ENCODE data around the gene TYMP. TPM values are rescaled to one million over a fixed set of nuclear protein-coding genes. Genes with fewer than 3 reads are reported as not detected.

The TYMP gene
- total and polyA plus RNA-seq, 2 of the 4 experiments (the other 2 are of a cell fraction): 0.18 to 0.74 TPM

DNA sequence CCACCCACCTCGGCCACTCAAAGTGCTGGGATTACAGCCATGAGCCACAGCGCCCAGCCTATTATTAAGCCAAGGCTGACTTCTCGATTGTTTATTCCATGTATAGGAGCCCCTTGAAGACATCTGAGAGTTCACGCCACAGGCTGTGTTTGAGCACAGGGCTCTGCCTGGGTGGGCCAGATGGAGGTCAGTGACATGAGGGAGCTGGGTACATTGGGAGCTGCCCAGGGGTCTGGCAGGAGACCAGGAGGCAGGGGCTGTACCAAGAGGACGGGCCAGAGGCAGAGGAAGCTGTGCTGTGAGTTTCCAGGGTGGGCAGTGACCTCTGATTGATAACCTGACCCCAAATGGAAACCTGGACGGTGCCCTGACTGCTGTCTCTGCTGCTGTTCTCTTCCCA lies 27.7 kb downstream of the TYMP start:
- ATAC-seq (ENCODE audit: low read depth) (no peak), DNase-seq (no peak)
- Histone ChIP-seq H2AFZ (replicated peaks; ENCODE audit: low read length, poor library complexity) (no peak overlapping the region), H2AK9ac (replicated peaks; ENCODE audit: low read depth, low read length, poor library complexity) (no peak overlapping the region), H3K4ac (ENCODE audit: low read depth, low read length) (no peak overlapping the region), H2BK120ac (ENCODE audit: low read depth, low read length) (no peak overlapping the region), H3K79me1 (ENCODE audit: low read depth in 1 of 2, low read length in 2 of 2) (peaks cover 0 to 26% of the 10 kb centered on the region in 2 experiments; a peak in 3 of 4 replicates), H3K27ac (ENCODE audit: insufficient read depth, low read length) (no peak overlapping the region), H2AK5ac (ENCODE audit: low read depth, low read length) (no peak overlapping the region), H3K9me3 (ENCODE audit: control insufficient read depth, insufficient read depth, low read length) (no peaks in the 10 kb centered on the region), H3K14ac (replicated peaks; ENCODE audit: low read depth, low read length) (no peak overlapping the region), H4K8ac (ENCODE audit: low read depth in 2 of 2, low read length in 2 of 2) (no peak overlapping the region), H4K5ac (ENCODE audit: low read depth, low read length) (no peak overlapping the region), H3K18ac (ENCODE audit: low read depth, low read length) (no peak overlapping the region), H3K56ac (ENCODE audit: extremely low read depth, insufficient read depth, low read length) (no peak overlapping the region), H3K9me1 (ENCODE audit: insufficient read depth, low read length) (no peaks in the 10 kb centered on the region), H3K36me3 (ENCODE audit: control insufficient read depth, insufficient read depth, low read length) (peaks cover 28% of the 10 kb centered on the region; the same call in 1 of the 2 replicates), H3K4me1 (ENCODE audit: control insufficient read depth, insufficient read depth, low read length) (peaks cover 2% of the 10 kb centered on the region; the same call in 1 of the 2 replicates), H3K9ac (ENCODE audit: low read depth, low read length) (no peak overlapping the region), H2BK5ac (ENCODE audit: low read depth, low read length, poor library complexity, severe bottlenecking) (no peak overlapping the region), H3K27me3 (ENCODE audit: control insufficient read depth, insufficient read depth, low read length) (peaks cover under 1% of the 10 kb centered on the region; the same call in 1 of the 2 replicates), H3K23ac (ENCODE audit: low read depth, low read length) (no peak overlapping the region), H3K4me3 (ENCODE audit: insufficient read depth, low read depth, low read length) (no peak overlapping the region), H4K20me1 (ENCODE audit: insufficient read depth, low read length) (no peaks in the 10 kb centered on the region; the same call in 1 of the 2 replicates), H3K4me2 (ENCODE audit: low read depth, low read length) (no peak overlapping the region), H2BK20ac (ENCODE audit: low read depth, low read length) (no peak overlapping the region), H2BK15ac (ENCODE audit: low read depth, low read length) (no peak overlapping the region), H4K91ac (ENCODE audit: insufficient read depth, low read depth, low read length) (no peak overlapping the region)
- TF ChIP-seq RAD21 (IDR thresholded peaks at IDR 0.05; ENCODE audit: low read length): no peak
- TF ChIP-seq CTCF (conservative IDR thresholded peaks at IDR 0.05; ENCODE audit: low read depth, low read length): no peak
- TF ChIP-seq SMC3 (IDR thresholded peaks at IDR 0.05; ENCODE audit: low read depth, low read length): no peak
- no peak for TF ChIP-seq ELK1 (IDR thresholded peaks at IDR 0.05; ENCODE audit: borderline replicate concordance, low read depth, low read length)
- TF ChIP-seq USF2 (IDR thresholded peaks at IDR 0.05; ENCODE audit: low read depth, low read length): no peak
- TF ChIP-seq FOS (IDR thresholded peaks at IDR 0.05; ENCODE audit: low read depth, low read length): no peak
- TF ChIP-seq NFE2L2 (IDR thresholded peaks at IDR 0.05; ENCODE audit: low read depth, low read length): no peak
- TF ChIP-seq MXI1 (IDR thresholded peaks at IDR 0.05; ENCODE audit: borderline replicate concordance, low read depth, low read length): no peak
- TF ChIP-seq RFX5 (IDR thresholded peaks at IDR 0.05; ENCODE audit: low read depth, low read length): no peak
- TF ChIP-seq RCOR1 (IDR thresholded peaks at IDR 0.05; ENCODE audit: insufficient replicate concordance, low read length): no peak
- TF ChIP-seq MAZ (IDR thresholded peaks at IDR 0.05; ENCODE audit: borderline replicate concordance, low read depth, low read length): no peak
- no peak for TF ChIP-seq POLR2A (IDR thresholded peaks at IDR 0.05; ENCODE audit: low read depth, low read length)
- no peak for TF ChIP-seq BHLHE40 (IDR thresholded peaks at IDR 0.05; ENCODE audit: low read depth, low read length)
- no peak for TF ChIP-seq CHD1 (IDR thresholded peaks at IDR 0.05; ENCODE audit: low read depth, low read length)
- TF ChIP-seq CEBPB (IDR thresholded peaks at IDR 0.05; ENCODE audit: low read depth, low read length): no peak
- no peak for TF ChIP-seq MAFK (IDR thresholded peaks at IDR 0.05; ENCODE audit: low read depth, low read length)
- no TSS peak for BruUV-seq (replicated peaks)
- 72% methylated on average over 4 of the region's 6 CpGs; no CpG with 5 or more reads in 1 of the 2 experiments for WGBS, 2 experiments (ENCODE audit: extremely low coverage in 2 of 2, insufficient read length in 1 of 2)
- ChIA-PET POLR2A (ENCODE audit: unreplicated experiment) (no interaction called here), CTCF (no interaction called here)
- dilution Hi-C loops (cut with HindIII; ENCODE audit: low sequenced_read_pairs, unreplicated experiment): no loop called here
- in situ Hi-C loops (cut with MboI; ENCODE audit: low sequenced_read_pairs): no loop called here
- intact Hi-C loops (cut with micrococcal nuclease): no loop called here
